Measurements from ENCODE around the gene PDZD11. TPM values are rescaled to one million over a fixed set of nuclear protein-coding genes. Genes with fewer than 3 reads are reported as not detected.

The PDZD11 gene
- total and polyA plus RNA-seq, 2 donors (not counting 3 experiments of a cell fraction or from before 2014, with no cell fraction given), result 45.6 to 76.0 TPM

DNA sequence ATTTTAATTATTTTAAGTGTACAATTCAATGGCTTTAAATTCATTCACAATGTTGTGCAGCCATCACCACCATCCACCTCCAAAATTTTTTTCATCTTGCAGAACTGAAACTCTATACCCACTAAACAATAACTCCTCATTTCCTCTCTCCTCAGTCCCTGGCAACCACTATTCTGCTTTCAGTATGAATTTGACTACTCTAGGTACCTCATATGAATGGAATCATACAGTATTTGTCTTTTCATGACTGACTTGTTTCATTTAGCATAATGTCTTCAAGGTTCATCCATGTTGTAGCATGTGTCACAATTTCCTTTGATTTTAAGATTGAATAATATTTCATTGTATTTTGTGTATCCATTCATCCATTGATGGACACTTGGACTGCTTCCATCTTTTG is 47.0 kb upstream of the PDZD11 start:
- DNase-seq (ENCODE audit: low read depth, low spot score) (no peak), FAIRE-seq (no peak)
- no peak overlapping the region for H3K4me2 ChIP-seq (ENCODE audit: insufficient read depth, low read length)
- TF ChIP-seq JUN (IDR thresholded peaks at IDR 0.05; ENCODE audit: borderline replicate concordance, insufficient read depth, insufficient read length, low read depth) (no peak), EZH2 (IDR thresholded peaks at IDR 0.05; ENCODE audit: borderline replicate concordance, low read depth, low read length, severe bottlenecking) (no peak), POLR2AphosphoS5 (IDR thresholded peaks at IDR 0.05; ENCODE audit: insufficient read depth, low read depth, low read length) (no peak), MYC (IDR thresholded peaks at IDR 0.05; ENCODE audit: low read depth, low read length) (no peak), GATA2 (IDR thresholded peaks at IDR 0.05; ENCODE audit: insufficient read depth, insufficient read length, low read depth, low read length) (no peak)
- TF ChIP-seq, protein P1, sequence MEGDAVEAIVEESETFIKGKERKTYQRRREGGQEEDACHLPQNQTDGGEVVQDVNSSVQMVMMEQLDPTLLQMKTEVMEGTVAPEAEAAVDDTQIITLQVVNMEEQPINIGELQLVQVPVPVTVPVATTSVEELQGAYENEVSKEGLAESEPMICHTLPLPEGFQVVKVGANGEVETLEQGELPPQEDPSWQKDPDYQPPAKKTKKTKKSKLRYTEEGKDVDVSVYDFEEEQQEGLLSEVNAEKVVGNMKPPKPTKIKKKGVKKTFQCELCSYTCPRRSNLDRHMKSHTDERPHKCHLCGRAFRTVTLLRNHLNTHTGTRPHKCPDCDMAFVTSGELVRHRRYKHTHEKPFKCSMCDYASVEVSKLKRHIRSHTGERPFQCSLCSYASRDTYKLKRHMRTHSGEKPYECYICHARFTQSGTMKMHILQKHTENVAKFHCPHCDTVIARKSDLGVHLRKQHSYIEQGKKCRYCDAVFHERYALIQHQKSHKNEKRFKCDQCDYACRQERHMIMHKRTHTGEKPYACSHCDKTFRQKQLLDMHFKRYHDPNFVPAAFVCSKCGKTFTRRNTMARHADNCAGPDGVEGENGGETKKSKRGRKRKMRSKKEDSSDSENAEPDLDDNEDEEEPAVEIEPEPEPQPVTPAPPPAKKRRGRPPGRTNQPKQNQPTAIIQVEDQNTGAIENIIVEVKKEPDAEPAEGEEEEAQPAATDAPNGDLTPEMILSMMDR (IDR thresholded peaks at IDR 0.05; ENCODE audit: extremely low read depth in 1 of 2, insufficient read depth in 1 of 2, low read depth in 1 of 2, low read length in 2 of 2), result no peak
- H3K79me2 ChIP-seq (ENCODE audit: control insufficient read depth, insufficient read depth, low read length), result no peaks in the 10 kb centered on the region
- H3K4me1 ChIP-seq (ENCODE audit: control insufficient read depth, extremely low read depth, insufficient read depth, low read length), result no peaks in the 10 kb centered on the region
- no peaks in the 10 kb centered on the region for H3K27me3 ChIP-seq (ENCODE audit: control insufficient read depth in 2 of 2, insufficient read depth in 2 of 2, low read length in 2 of 2)
- no peaks in the 10 kb centered on the region for H4K20me1 ChIP-seq (replicated peaks; ENCODE audit: control insufficient read depth, extremely low read depth, insufficient read depth, low read length)
- H3K9ac ChIP-seq (replicated peaks; ENCODE audit: extremely low read depth, insufficient read depth, low read length), result no peak overlapping the region
- no peaks in the 10 kb centered on the region for H3K9me3 ChIP-seq (replicated peaks; ENCODE audit: control insufficient read depth, insufficient read depth, low read length)
- no peak overlapping the region for H3K27ac ChIP-seq (ENCODE audit: insufficient read depth, low read depth, low read length)
- intact Hi-C loops (cut with micrococcal nuclease) (no loop called here), dilution Hi-C loops (cut with MboI; ENCODE audit: extremely low pct_ligation_motif_present, low sequenced_read_pairs) (no loop called here)
- BruUV-seq (replicated peaks), result no TSS peak
- no peaks in the 10 kb centered on the region for H3K36me3 ChIP-seq (ENCODE audit: control insufficient read depth in 2 of 2, extremely low read depth in 1 of 2, insufficient read depth in 2 of 2, low read length in 2 of 2)
- CTCF ChIA-PET, result no interaction called here
- POLR2A ChIA-PET, result no interaction called here
- H3K9me1 ChIP-seq (replicated peaks; ENCODE audit: control insufficient read depth, extremely low read depth, insufficient read depth, low read length), result no peaks in the 10 kb centered on the region
- no peak overlapping the region for H2AFZ ChIP-seq (ENCODE audit: low read depth, low read length)
- H3K4me3 ChIP-seq (replicated peaks in 1 of 3; ENCODE audit: insufficient read depth in 1 of 3, low read depth in 1 of 3, low read length in 3 of 3), result no peak overlapping the region

DNA sequence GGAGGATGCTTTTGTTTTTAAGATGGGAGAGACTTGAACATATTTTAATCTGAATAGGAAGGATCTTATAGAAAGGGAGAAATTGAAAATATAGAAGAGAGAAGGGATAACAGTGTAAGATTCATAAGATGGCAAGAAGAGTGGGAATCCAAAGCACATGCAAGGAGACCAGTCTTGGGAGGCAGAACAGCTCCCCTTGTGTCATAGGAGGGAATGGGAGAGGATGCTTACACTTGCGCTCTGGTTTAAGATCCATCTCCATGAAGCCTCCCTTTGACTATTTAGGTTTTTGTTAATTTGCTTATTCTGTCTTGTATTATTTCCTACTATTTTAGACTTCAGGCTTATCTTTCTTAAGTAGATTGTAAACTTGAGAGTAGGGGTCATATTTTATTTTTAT is 42.9 kb upstream of the PDZD11 start:
- TF ChIP-seq EZH2 (IDR thresholded peaks at IDR 0.05; ENCODE audit: borderline replicate concordance, low read depth, low read length, severe bottlenecking), result no peak
- TF ChIP-seq, protein P2, sequence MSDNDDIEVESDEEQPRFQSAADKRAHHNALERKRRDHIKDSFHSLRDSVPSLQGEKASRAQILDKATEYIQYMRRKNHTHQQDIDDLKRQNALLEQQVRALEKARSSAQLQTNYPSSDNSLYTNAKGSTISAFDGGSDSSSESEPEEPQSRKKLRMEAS (IDR thresholded peaks at IDR 0.05; ENCODE audit: insufficient read depth, insufficient read length), result no peak
- no peak for TF ChIP-seq GATA2 (IDR thresholded peaks at IDR 0.05; ENCODE audit: insufficient read depth, insufficient read length, low read depth, low read length)
- no peak for TF ChIP-seq FOS (IDR thresholded peaks at IDR 0.05; ENCODE audit: borderline replicate concordance, insufficient read depth, low read length)
- TF ChIP-seq POLR2AphosphoS5 (IDR thresholded peaks at IDR 0.05; ENCODE audit: insufficient read depth, low read depth, low read length), result no peak
- TF ChIP-seq MYC (IDR thresholded peaks at IDR 0.05; ENCODE audit: low read depth, low read length), result no peak
- TF ChIP-seq JUN (IDR thresholded peaks at IDR 0.05; ENCODE audit: borderline replicate concordance, insufficient read depth, insufficient read length, low read depth), result no peak
- TF ChIP-seq, protein P1 (IDR thresholded peaks at IDR 0.05; ENCODE audit: extremely low read depth in 1 of 2, insufficient read depth in 1 of 2, low read depth in 1 of 2, low read length in 2 of 2), result no peak
- no peak overlapping the region for H3K9ac ChIP-seq (replicated peaks; ENCODE audit: extremely low read depth, insufficient read depth, low read length)
- CTCF ChIA-PET, result no interaction called here
- dilution Hi-C loops (cut with MboI; ENCODE audit: extremely low pct_ligation_motif_present, low sequenced_read_pairs), result no loop called here
- BruUV-seq (replicated peaks), result no TSS peak
- H3K27ac ChIP-seq (ENCODE audit: insufficient read depth, low read depth, low read length), result no peak overlapping the region
- DNase-seq (ENCODE audit: low read depth, low spot score), result no peak
- intact Hi-C loops (cut with micrococcal nuclease), result no loop called here
- H3K9me1 ChIP-seq (replicated peaks; ENCODE audit: control insufficient read depth, extremely low read depth, insufficient read depth, low read length), result no peaks in the 10 kb centered on the region
- H3K27me3 ChIP-seq (ENCODE audit: control insufficient read depth in 2 of 2, insufficient read depth in 2 of 2, low read length in 2 of 2), result no peaks in the 10 kb centered on the region
- no peak overlapping the region for H3K4me3 ChIP-seq (replicated peaks in 1 of 3; ENCODE audit: insufficient read depth in 1 of 3, low read depth in 1 of 3, low read length in 3 of 3)
- POLR2A ChIA-PET, result no interaction called here
- no peaks in the 10 kb centered on the region for H4K20me1 ChIP-seq (replicated peaks; ENCODE audit: control insufficient read depth, extremely low read depth, insufficient read depth, low read length)
- no peak overlapping the region for H3K4me2 ChIP-seq (ENCODE audit: insufficient read depth, low read length)
- no peaks in the 10 kb centered on the region for H3K36me3 ChIP-seq (ENCODE audit: control insufficient read depth in 2 of 2, extremely low read depth in 1 of 2, insufficient read depth in 2 of 2, low read length in 2 of 2)
- no peak for FAIRE-seq
- H3K9me3 ChIP-seq (replicated peaks; ENCODE audit: control insufficient read depth, insufficient read depth, low read length), result no peaks in the 10 kb centered on the region
- no peaks in the 10 kb centered on the region for H3K4me1 ChIP-seq (ENCODE audit: control insufficient read depth, extremely low read depth, insufficient read depth, low read length)
- H2AFZ ChIP-seq (ENCODE audit: low read depth, low read length), result no peak overlapping the region
- no peaks in the 10 kb centered on the region for H3K79me2 ChIP-seq (ENCODE audit: control insufficient read depth, insufficient read depth, low read length)
